CD14-positive monocyte (primary cell): Measurements from ENCODE around the gene PIEZO1. TPM values are rescaled to one million over a fixed set of nuclear protein-coding genes. Genes with fewer than 3 reads are reported as not detected.

ENCODE experiments used
- DNase-seq, 3 donors: peaks; one replicate each; pipeline ENCODE4 v3.0.0-alpha.2; 2011 to 2022
- H2AFZ ChIP-seq: 2 replicates; pipeline ENCODE4 v1.6.0; 2012; ENCODE audit warnings: mild to moderate bottlenecking, low read depth, low read length, inconsistent platforms; ENCODE audit not compliant: insufficient read depth, poor library complexity, severe bottlenecking
- H3K27ac ChIP-seq, 2 donors: 1 replicate in 1 of 2; 2 replicates in 1 of 2; pipeline ENCODE4 v1.5.1; 2012 to 2013; ENCODE audit warnings: low read length in 2 of 2, control low read depth in 1 of 2, inconsistent platforms in 1 of 2, low read depth in 1 of 2, mild to moderate bottlenecking in 1 of 2
- H3K27me3 ChIP-seq, 2 donors: one replicate each; pipeline versions ENCODE4 v1.6.0 to v1.6.1; 2011 to 2013; ENCODE audit warnings: low read length in 2 of 2; ENCODE audit not compliant: control insufficient read depth in 2 of 2, insufficient read depth in 2 of 2
- H3K36me3 ChIP-seq, 2 donors: replicated peaks in 1 of 2; 1 replicate in 1 of 2; 2 replicates in 1 of 2; pipeline versions ENCODE4 v1.5.1 to v1.6.1; 2012 to 2013; ENCODE audit warnings: low read length in 2 of 2, control low read depth in 1 of 2, inconsistent platforms in 1 of 2, mild to moderate bottlenecking in 1 of 2; ENCODE audit not compliant: insufficient read depth in 2 of 2, control insufficient read depth in 1 of 2
- H3K4me1 ChIP-seq, 2 donors: 1 replicate in 1 of 2; 2 replicates in 1 of 2; pipeline versions ENCODE4 v1.5.1 to v1.6.1; 2012 to 2013; ENCODE audit warnings: low read length in 2 of 2, control low read depth in 1 of 2, inconsistent platforms in 1 of 2, mild to moderate bottlenecking in 1 of 2, moderate library complexity in 1 of 2; ENCODE audit not compliant: insufficient read depth in 2 of 2, control insufficient read depth in 1 of 2
- H3K4me2 ChIP-seq: replicated peaks from 2 replicates; pipeline ENCODE3; 2012; ENCODE audit warnings: low read length, moderate library complexity, mild to moderate bottlenecking; ENCODE audit not compliant: poor library complexity, severe bottlenecking; ENCODE audit errors: extremely low read depth
- H3K4me3 ChIP-seq, 3 experiments: fragments of 200-600 bp in 1 of 3; sonication (generic) in 1 of 3; replicated peaks in 1 of 3; 1 replicate in 2 of 3; 2 replicates in 1 of 3; pipeline ENCODE4 v1.5.1; 2011 to 2013; ENCODE audit warnings: low read length in 3 of 3, mild to moderate bottlenecking in 3 of 3, control low read depth in 2 of 3, low read depth in 2 of 3, inconsistent platforms in 1 of 3, moderate library complexity in 1 of 3
- H3K79me2 ChIP-seq: 2 replicates; pipeline ENCODE4 v1.6.0; 2012; ENCODE audit warnings: mild to moderate bottlenecking, control low read depth, inconsistent platforms, low read length, moderate library complexity; ENCODE audit not compliant: insufficient read depth
- H3K9ac ChIP-seq: 2 replicates; pipeline ENCODE4 v1.6.0; 2017; ENCODE audit warnings: low read length, mild to moderate bottlenecking; ENCODE audit not compliant: insufficient read depth, poor library complexity, severe bottlenecking
- H3K9me3 ChIP-seq, 2 donors: replicated peaks in 1 of 2; 1 replicate in 1 of 2; 2 replicates in 1 of 2; pipeline versions ENCODE4 v1.5.1 to v1.6.1; 2012 to 2013; ENCODE audit warnings: low read length in 2 of 2, control low read depth in 1 of 2; ENCODE audit not compliant: control insufficient read depth in 1 of 2, insufficient read depth in 1 of 2
- H4K20me1 ChIP-seq: 2 replicates; pipeline ENCODE4 v1.6.0; 2012; ENCODE audit warnings: mild to moderate bottlenecking, low read length, control low read depth, moderate library complexity; ENCODE audit not compliant: insufficient read depth
- H3K27ac Mint-ChIP-seq, 7 donors: one replicate each; pipeline ENCODE4 v1.8.0; 2020; ENCODE audit warnings: mild to moderate bottlenecking in 7 of 7, mixed read lengths in 7 of 7, moderate library complexity in 6 of 7, inconsistent platforms in 2 of 7
- H3K27me3 Mint-ChIP-seq, 3 donors: one replicate each; pipeline ENCODE4 v1.8.0; 2021 to 2022; ENCODE audit warnings: low read depth in 3 of 3, mild to moderate bottlenecking in 3 of 3, mixed read lengths in 3 of 3, moderate library complexity in 3 of 3, inconsistent platforms in 1 of 3
- H3K36me3 Mint-ChIP-seq, 2 donors: one replicate each; pipeline ENCODE4 v1.8.0; 2020; ENCODE audit warnings: mixed read lengths in 2 of 2, inconsistent platforms in 1 of 2, mild to moderate bottlenecking in 1 of 2
- H3K4me1 Mint-ChIP-seq: one replicate; pipeline ENCODE4 v1.8.0; 2020; ENCODE audit warnings: mild to moderate bottlenecking, mixed read lengths
- H3K4me3 Mint-ChIP-seq, 2 donors: one replicate each; pipeline ENCODE4 v1.8.0; 2020; ENCODE audit warnings: mild to moderate bottlenecking in 2 of 2, mixed read lengths in 2 of 2, moderate library complexity in 1 of 2
- H3K9me3 Mint-ChIP-seq, 7 donors: one replicate each; pipeline ENCODE4 v1.8.0; 2020 to 2022; ENCODE audit warnings: mixed read lengths in 7 of 7, mild to moderate bottlenecking in 6 of 7, moderate library complexity in 6 of 7, inconsistent platforms in 2 of 7
- WGBS: methylation state at CpG from one replicate; pipeline ENCODE4 v1.1.5; 2013; ENCODE audit warnings: missing lambda C conversion rate; ENCODE audit not compliant: insufficient coverage; 5-methylcytosine and 5-hydroxymethylcytosine counted together
- intact Hi-C, 2 donors: fragments of 100-400 bp; cut with micrococcal nuclease; formaldehyde crosslinking; loops; one replicate each; pipeline versions ENCODE4 v1.15.0 to v1.15.1; 2023
- polyA plus RNA-seq, 3 donors: library from polyadenylated mRNA; depleted of rRNA in 1 of 3; unstranded in 2 of 3; stranded (reverse) in 1 of 3; fragments of 300-500 nt in 2 of 3; fragments of >200 nt in 1 of 3; fragmentation: Illumina TruSeq in 2 of 3; gene quantifications; 1 replicate in 2 of 3; 2 replicates in 1 of 3; pipeline ENCODE4 v1.2.3, GENCODE V29; 2012 to 2021
- TF ChIP-seq, protein P1 (sequence below): fragments of 200-600 bp; IDR thresholded peaks from one replicate; pipeline ENCODE4 v1.8.0; 2022; ENCODE audit warnings: antibody characterized with exemption, mild to moderate bottlenecking

The PIEZO1 gene
- polyA plus RNA-seq, 3 donors: 10.2 to 405 (median 15.0) TPM

DNA sequence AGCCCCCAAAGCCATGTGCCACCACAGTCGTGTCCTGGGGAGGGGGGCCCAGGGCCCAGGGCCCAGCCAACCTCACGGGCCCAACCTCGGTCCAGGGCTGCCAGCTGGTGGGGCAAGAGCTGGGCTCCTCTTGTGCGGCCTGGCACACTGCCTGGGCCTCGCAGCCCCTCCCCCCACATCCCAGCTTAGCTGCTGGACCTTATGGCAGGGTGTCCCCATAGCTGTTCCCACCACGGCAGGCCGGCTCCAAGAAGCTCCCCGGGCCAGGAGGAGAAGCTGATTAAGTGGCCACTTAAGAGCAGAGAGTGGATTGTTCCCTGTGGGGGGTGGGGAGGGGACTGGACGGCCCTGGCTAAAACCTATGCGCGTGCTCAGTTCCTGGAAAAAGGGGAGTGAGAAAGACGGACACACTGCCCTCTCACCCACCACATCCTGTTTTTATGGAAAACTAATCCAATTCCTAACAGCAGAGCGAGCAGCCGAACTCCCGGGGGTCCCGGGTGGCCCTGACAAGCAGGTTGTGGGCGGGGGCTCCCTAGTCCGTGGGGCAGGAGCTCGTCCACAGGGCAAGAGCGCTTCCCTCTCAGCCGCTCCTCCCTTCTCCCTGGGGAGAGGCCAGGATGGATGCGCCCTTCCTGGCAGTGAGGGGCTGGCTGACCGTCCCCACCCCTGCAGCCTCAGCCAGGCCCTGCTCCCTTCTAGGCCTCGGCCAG lies 16.8 kb downstream of the PIEZO1 start:
- Histone ChIP-seq H3K4me2 (no peak overlapping the region), H3K79me2 (peaks cover 99% of the 10 kb centered on the region), H3K27me3 (no peaks in the 10 kb centered on the region), H3K27ac (peak overlapping the region in 1 of 2 donors; percentile 57), H3K9me3 (no peaks in the 10 kb centered on the region), H3K9ac (peak overlapping the region; percentile 30), H3K36me3 (peaks cover 23 to 28% of the 10 kb centered on the region in 2 donors), H3K4me3 (no peak overlapping the region), H4K20me1 (peaks cover 99% of the 10 kb centered on the region), H2AFZ (no peak overlapping the region), H3K4me1 (peaks cover 25 to 45% of the 10 kb centered on the region in 2 donors)
- Mint-ChIP-seq H3K27me3 (peaks cover 0 to 3% (median 1%) of the 10 kb centered on the region in 3 donors), H3K9me3 (no peaks in the 10 kb centered on the region), H3K27ac (peak overlapping the region in 2 of 7 donors; percentile 32 to 73), H3K4me1 (peaks cover 48% of the 10 kb centered on the region), H3K4me3 (no peak overlapping the region), H3K36me3 (peaks cover 18 to 35% of the 10 kb centered on the region in 2 donors)
- intact Hi-C loops: no loop called here
- TF ChIP-seq, protein P1, sequence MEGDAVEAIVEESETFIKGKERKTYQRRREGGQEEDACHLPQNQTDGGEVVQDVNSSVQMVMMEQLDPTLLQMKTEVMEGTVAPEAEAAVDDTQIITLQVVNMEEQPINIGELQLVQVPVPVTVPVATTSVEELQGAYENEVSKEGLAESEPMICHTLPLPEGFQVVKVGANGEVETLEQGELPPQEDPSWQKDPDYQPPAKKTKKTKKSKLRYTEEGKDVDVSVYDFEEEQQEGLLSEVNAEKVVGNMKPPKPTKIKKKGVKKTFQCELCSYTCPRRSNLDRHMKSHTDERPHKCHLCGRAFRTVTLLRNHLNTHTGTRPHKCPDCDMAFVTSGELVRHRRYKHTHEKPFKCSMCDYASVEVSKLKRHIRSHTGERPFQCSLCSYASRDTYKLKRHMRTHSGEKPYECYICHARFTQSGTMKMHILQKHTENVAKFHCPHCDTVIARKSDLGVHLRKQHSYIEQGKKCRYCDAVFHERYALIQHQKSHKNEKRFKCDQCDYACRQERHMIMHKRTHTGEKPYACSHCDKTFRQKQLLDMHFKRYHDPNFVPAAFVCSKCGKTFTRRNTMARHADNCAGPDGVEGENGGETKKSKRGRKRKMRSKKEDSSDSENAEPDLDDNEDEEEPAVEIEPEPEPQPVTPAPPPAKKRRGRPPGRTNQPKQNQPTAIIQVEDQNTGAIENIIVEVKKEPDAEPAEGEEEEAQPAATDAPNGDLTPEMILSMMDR: no peak
- no peak for DNase-seq
- 88% methylated on average over 16 of the region's 24 CpGs for WGBS

DNA sequence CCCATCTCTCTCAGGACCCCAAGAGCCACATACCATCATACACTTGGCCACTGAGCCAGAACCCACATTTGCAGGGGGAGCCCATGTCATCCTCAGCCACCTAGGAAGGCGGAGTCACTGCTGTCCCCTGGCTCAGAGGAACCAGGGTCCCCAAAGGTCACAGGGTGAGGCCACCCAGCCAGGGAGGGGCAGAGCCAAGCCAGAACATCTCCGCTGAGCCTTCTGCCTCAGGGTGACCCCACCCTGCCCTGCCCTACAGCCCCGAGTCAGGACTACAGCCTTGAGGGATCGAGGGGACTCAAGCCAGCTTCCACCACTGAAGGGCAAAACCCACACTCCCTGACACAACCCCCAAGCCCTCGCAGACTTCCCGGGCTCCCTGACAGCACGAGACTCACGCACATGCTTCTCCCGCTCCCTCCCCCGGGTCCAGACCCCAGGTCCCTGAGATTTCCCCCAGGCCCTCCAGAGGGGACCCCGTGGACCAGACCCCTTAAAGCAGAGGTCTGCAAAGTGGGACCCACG lies 17.4 kb downstream of the PIEZO1 start:
- H3K4me2 ChIP-seq: no peak overlapping the region
- H3K4me1 ChIP-seq: peaks cover 25 to 39% of the 10 kb centered on the region in 2 donors
- Mint-ChIP-seq H3K36me3 (peaks cover 18 to 36% of the 10 kb centered on the region in 2 donors), H3K4me3 (no peak overlapping the region), H3K9me3 (no peaks in the 10 kb centered on the region), H3K27ac (peak overlapping the region in 3 of 7 donors; percentile 32 to 82 (median 73)), H3K4me1 (peaks cover 44% of the 10 kb centered on the region), H3K27me3 (peaks cover 0 to 3% (median 1%) of the 10 kb centered on the region in 3 donors)
- H3K79me2 ChIP-seq: peaks cover 99% of the 10 kb centered on the region
- no peaks in the 10 kb centered on the region for H3K9me3 ChIP-seq
- H4K20me1 ChIP-seq: peaks cover 99% of the 10 kb centered on the region
- peak overlapping the region; percentile 30 for H3K9ac ChIP-seq
- peak overlapping the region in 1 of 2 donors; percentile 57 for H3K27ac ChIP-seq
- TF ChIP-seq, protein P1: no peak
- no peak for DNase-seq
- H2AFZ ChIP-seq: no peak overlapping the region
- intact Hi-C loops: no loop called here
- no peak overlapping the region for H3K4me3 ChIP-seq
- 88% methylated on average over 9 of the region's 12 CpGs for WGBS
- H3K36me3 ChIP-seq: peaks cover 25 to 34% of the 10 kb centered on the region in 2 donors
- no peaks in the 10 kb centered on the region for H3K27me3 ChIP-seq
